T-cell (primary cell): ENCODE measurements around the gene CACNB2. TPM values are rescaled to one million over a fixed set of nuclear protein-coding genes. Genes with fewer than 3 reads are reported as not detected.

Experiments used
- ATAC-seq, 4 experiments: fragments of 200-7000 bp in 3 of 4; fragments of 150-1000 bp in 1 of 4; cut with Tn5 transposase; replicated peaks in 1 of 4; 1 replicate in 3 of 4; 2 replicates in 1 of 4; pipeline ENCODE4 v1.10.0; 2021; ENCODE audit warnings: moderate library complexity in 3 of 4, mild to moderate bottlenecking in 2 of 4, moderate number of reproducible peaks in 1 of 4
- CTCF ChIA-PET, 2 donors: fragments of 300-600 bp; sonication (Branson Sonifier 250); formaldehyde crosslinking; loops; one replicate each; lab custom pipeline; 2022; ENCODE audit warnings: antibody characterized with exemption in 2 of 2; lab: Charles Lee
- POLR2A ChIA-PET, 2 donors: fragments of 300-600 bp; sonication (Branson Sonifier 250); formaldehyde crosslinking; loops; one replicate each; lab custom pipeline; 2022; ENCODE audit warnings: antibody characterized with exemption in 2 of 2; lab: Charles Lee
- DNase-seq, 35 experiments: peaks; one replicate each; pipeline versions ENCODE4 v3.0.0 to v3.0.0-alpha.2; 2013 to 2023
- H3K27ac ChIP-seq: one replicate; pipeline ENCODE4 v1.5.1; 2013; ENCODE audit warnings: low read length
- H3K27me3 ChIP-seq, 2 experiments: replicated peaks in 1 of 2; 1 replicate in 1 of 2; 2 replicates in 1 of 2; pipeline versions ENCODE4 v1.6.1 to v1.7.0; 2013; ENCODE audit warnings: low read length in 1 of 2, mixed read lengths in 1 of 2; ENCODE audit not compliant: control insufficient read depth in 2 of 2, insufficient read depth in 2 of 2; ENCODE audit errors: extremely low read depth in 1 of 2
- H3K36me3 ChIP-seq, 2 donors: 1 replicate in 1 of 2; 2 replicates in 1 of 2; pipeline versions ENCODE4 v1.6.1 to v1.7.0; 2013; ENCODE audit warnings: low read length in 1 of 2; ENCODE audit not compliant: control insufficient read depth in 2 of 2, insufficient read depth in 1 of 2; ENCODE audit errors: extremely low read depth in 1 of 2
- H3K4me1 ChIP-seq, 2 experiments: 1 replicate in 1 of 2; 2 replicates in 1 of 2; pipeline versions ENCODE4 v1.6.1 to v1.7.0; 2013; ENCODE audit warnings: low read length in 2 of 2, mixed read lengths in 1 of 2; ENCODE audit not compliant: insufficient read depth in 2 of 2, control insufficient read depth in 1 of 2; ENCODE audit errors: extremely low read depth in 1 of 2
- H3K4me3 ChIP-seq, 2 donors: 1 replicate in 1 of 2; 2 replicates in 1 of 2; pipeline versions ENCODE4 v1.5.1 to v1.7.0; 2013; ENCODE audit warnings: mild to moderate bottlenecking in 2 of 2, low read length in 1 of 2, moderate library complexity in 1 of 2; ENCODE audit not compliant: control insufficient read depth in 1 of 2; ENCODE audit errors: extremely low read depth in 1 of 2
- H3K9me3 ChIP-seq: 2 replicates; pipeline ENCODE4 v1.7.0; 2013
- H3K27ac Mint-ChIP-seq, 2 donors: one replicate each; pipeline ENCODE4 v1.8.0; 2020 to 2021; ENCODE audit warnings: mild to moderate bottlenecking in 2 of 2, mixed read lengths in 2 of 2
- H3K27me3 Mint-ChIP-seq, 2 donors: one replicate each; pipeline ENCODE4 v1.8.0; 2021 to 2022; ENCODE audit warnings: mixed read lengths in 2 of 2
- H3K36me3 Mint-ChIP-seq: one replicate; pipeline ENCODE4 v1.8.0; 2021; ENCODE audit warnings: mixed read lengths
- H3K4me1 Mint-ChIP-seq, 3 donors: one replicate each; pipeline ENCODE4 v1.8.0; 2020 to 2022; ENCODE audit warnings: mixed read lengths in 3 of 3, mild to moderate bottlenecking in 1 of 3
- H3K4me3 Mint-ChIP-seq, 3 donors: one replicate each; pipeline ENCODE4 v1.8.0; 2020 to 2022; ENCODE audit warnings: mild to moderate bottlenecking in 3 of 3, mixed read lengths in 3 of 3, moderate library complexity in 3 of 3
- H3K9me3 Mint-ChIP-seq, 3 donors: one replicate each; pipeline ENCODE4 v1.8.0; 2020 to 2022; ENCODE audit warnings: mixed read lengths in 3 of 3
- WGBS: methylation state at CpG from one replicate; pipeline ENCODE4 v1.1.5; 2013; ENCODE audit warnings: missing lambda C conversion rate; ENCODE audit not compliant: insufficient coverage; 5-methylcytosine and 5-hydroxymethylcytosine counted together
- total RNA-seq, 35 experiments: library from RNA in 6 of 35; stranded (reverse) in 6 of 35; fragments of 120-200 nt in 1 of 35; gene quantifications; one replicate each; pipeline versions ENCODE4 v1.2.1 to v1.2.4 and lab custom pipeline; 2013 to 2026

Gene CACNB2
- total RNA-seq, 5 donors from 2014 or later (not counting 1 experiment from before 2014, with no cell fraction given): not detected

DNA sequence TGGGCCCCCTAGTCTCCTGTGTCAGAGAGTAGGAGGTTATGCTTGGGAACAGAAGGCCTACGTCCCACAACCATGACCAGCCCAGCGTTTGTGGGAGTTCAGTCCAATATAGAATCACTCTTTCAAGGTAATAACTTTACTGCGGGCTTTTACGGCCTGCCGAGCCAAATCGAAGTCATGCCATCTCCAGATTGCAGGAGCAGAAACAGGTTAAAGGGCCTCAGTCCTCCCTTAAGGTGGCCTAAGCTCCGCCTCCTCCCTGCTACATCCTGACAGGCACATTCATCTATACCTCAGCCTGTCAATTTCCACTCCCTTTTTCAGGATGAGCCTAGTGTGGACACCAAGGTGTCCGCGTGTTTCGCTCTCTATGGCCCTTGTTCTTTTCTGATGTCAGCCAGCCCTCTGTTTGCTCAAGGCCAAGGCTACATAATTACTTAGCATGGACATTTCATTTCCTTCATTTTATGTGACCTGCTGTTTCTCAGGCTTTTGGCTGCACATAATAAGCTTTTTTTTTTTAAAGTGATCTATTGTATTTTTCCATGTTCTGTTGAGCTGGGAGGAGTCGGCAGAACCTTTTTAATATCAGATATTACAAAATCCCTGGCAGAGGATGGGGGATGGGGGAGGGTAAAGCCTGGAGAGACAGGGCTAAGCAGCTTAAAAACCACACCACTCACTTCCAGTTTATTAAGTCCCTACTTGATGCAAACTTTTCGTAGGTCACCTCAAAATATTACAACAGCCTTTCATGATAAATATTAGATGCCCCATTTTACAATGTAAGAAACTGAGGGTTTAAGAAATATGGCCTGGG, 84.6 kb downstream of the CACNB2 start:
- no peaks in the 10 kb centered on the region for H3K36me3 ChIP-seq
- H3K9me3 Mint-ChIP-seq: no peaks in the 10 kb centered on the region
- H3K9me3 ChIP-seq: no peaks in the 10 kb centered on the region
- H3K27ac ChIP-seq: no peak overlapping the region
- H3K27ac Mint-ChIP-seq: no peak overlapping the region
- H3K4me3 ChIP-seq: no peak overlapping the region
- ATAC-seq (no peak), DNase-seq (no peak)
- ChIA-PET CTCF (interaction anchor here in 1 of 2 donors (0.6 to 0.7 kb wide), 2 partner anchors 12 to 541 kb away, joined by 3 read pairs; no protein-coding TSS in a partner anchor), POLR2A (interaction anchor here (0.6 to 0.9 kb wide), 2 partner anchors 27 to 925 kb away, joined by 3 to 5 read pairs; no protein-coding TSS in a partner anchor)
- H3K4me1 Mint-ChIP-seq: no peaks in the 10 kb centered on the region
- H3K36me3 Mint-ChIP-seq: no peaks in the 10 kb centered on the region
- H3K27me3 Mint-ChIP-seq: peaks cover 0 to 10% of the 10 kb centered on the region in 2 donors
- no peaks in the 10 kb centered on the region for H3K4me1 ChIP-seq
- WGBS: 81% methylated on average over 9 of the region's 12 CpGs
- peaks cover 0 to 7% of the 10 kb centered on the region in 2 experiments for H3K27me3 ChIP-seq
- H3K4me3 Mint-ChIP-seq: no peak overlapping the region

DNA sequence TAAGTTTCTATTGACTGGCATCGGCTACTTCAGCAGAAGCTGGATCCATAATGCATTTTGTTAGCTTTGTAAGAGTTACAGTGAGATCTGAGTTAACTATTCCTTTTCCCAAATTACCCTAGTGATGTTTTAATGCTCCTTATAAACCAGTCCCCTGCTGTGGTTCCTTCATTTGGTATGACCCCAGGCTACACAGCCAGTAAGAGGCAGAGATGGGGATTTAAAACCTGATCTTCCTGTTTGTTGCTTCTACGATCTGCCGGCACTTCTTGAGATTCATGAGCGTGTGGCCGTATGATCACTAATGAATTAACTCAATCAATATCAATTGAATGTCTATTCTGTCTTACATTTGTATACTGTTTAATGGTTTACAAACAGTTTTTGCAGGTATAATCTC, 86.1 kb downstream of the CACNB2 start:
- no peak for ATAC-seq
- WGBS: no CpG with 5 or more reads among the region's 5 CpGs
- no peak overlapping the region for H3K27ac Mint-ChIP-seq
- Histone ChIP-seq H3K27ac (no peak overlapping the region), H3K4me3 (no peak overlapping the region), H3K4me1 (no peaks in the 10 kb centered on the region), H3K27me3 (peaks cover 0 to 7% of the 10 kb centered on the region in 2 experiments), H3K36me3 (no peaks in the 10 kb centered on the region), H3K9me3 (no peaks in the 10 kb centered on the region)
- ChIA-PET POLR2A (no interaction called here), CTCF (no interaction called here)
- H3K27me3 Mint-ChIP-seq: peaks cover 0 to 10% of the 10 kb centered on the region in 2 donors
- no peaks in the 10 kb centered on the region for H3K9me3 Mint-ChIP-seq
- no peaks in the 10 kb centered on the region for H3K36me3 Mint-ChIP-seq
- no peak overlapping the region for H3K4me3 Mint-ChIP-seq
- H3K4me1 Mint-ChIP-seq: no peaks in the 10 kb centered on the region
- no peak for DNase-seq

DNA sequence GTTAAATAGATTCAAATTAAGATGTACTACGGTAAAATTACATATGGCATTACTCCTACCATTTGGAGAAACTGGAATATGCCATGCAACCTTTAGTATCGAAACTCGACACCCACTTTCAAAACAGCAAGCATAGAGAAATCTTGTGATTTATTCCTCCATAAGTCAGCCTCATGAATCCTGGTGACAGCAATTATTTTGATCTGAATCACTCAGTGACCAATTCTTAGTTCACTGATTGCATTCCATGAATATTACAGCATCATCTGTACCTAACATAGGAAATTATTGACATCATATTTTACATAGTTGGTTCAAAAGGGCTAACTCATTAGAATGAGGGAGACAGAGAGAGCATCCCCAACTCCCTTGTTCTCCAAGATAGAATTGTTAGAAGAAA, 89.6 kb downstream of the CACNB2 start:
- POLR2A ChIA-PET: no interaction called here
- Histone ChIP-seq H3K4me1 (no peaks in the 10 kb centered on the region), H3K36me3 (no peaks in the 10 kb centered on the region), H3K27ac (no peak overlapping the region), H3K27me3 (peaks cover 0 to 5% of the 10 kb centered on the region in 2 experiments), H3K4me3 (no peak overlapping the region), H3K9me3 (no peaks in the 10 kb centered on the region)
- CTCF ChIA-PET: no interaction called here
- H3K27ac Mint-ChIP-seq: no peak overlapping the region
- no peaks in the 10 kb centered on the region for H3K36me3 Mint-ChIP-seq
- 79% methylated on average over 2 of the region's 3 CpGs for WGBS
- no peaks in the 10 kb centered on the region for H3K4me1 Mint-ChIP-seq
- DNase-seq (no peak), ATAC-seq (no peak)
- peaks cover 5 to 14% of the 10 kb centered on the region in 2 donors for H3K27me3 Mint-ChIP-seq
- peaks cover 0 to 3% (median 0%) of the 10 kb centered on the region in 3 donors for H3K9me3 Mint-ChIP-seq
- no peak overlapping the region for H3K4me3 Mint-ChIP-seq

DNA sequence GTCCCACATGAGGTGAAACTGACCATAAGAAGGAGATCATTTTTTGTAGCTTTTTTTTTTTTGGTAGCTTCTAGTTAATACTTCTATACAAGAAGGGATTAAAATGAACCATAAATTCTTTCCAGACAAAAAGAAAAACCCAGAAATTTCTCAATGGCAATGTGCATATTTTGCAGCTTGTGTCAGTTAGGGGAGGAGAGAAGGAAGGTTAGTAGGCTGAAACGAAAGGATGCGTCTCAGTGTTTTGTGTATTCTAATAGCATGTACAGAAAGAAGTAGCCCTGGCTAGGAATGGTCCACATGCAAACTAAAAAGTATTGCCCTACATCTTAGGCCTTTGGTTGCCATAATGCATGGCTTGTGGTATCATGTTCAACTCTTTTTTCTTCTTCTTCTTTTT, 90.6 kb downstream of the CACNB2 start:
- Mint-ChIP-seq H3K27me3 (peaks cover 5 to 14% of the 10 kb centered on the region in 2 donors), H3K4me1 (no peaks in the 10 kb centered on the region), H3K9me3 (peaks cover 0 to 3% (median 0%) of the 10 kb centered on the region in 3 donors), H3K4me3 (no peak overlapping the region), H3K36me3 (no peaks in the 10 kb centered on the region), H3K27ac (no peak overlapping the region)
- Histone ChIP-seq H3K9me3 (no peaks in the 10 kb centered on the region), H3K4me1 (no peaks in the 10 kb centered on the region), H3K27me3 (peaks cover 0 to 4% of the 10 kb centered on the region in 2 experiments), H3K36me3 (no peaks in the 10 kb centered on the region), H3K4me3 (no peak overlapping the region), H3K27ac (no peak overlapping the region)
- WGBS: 100% methylated on average over 2 of the region's 2 CpGs
- CTCF ChIA-PET: no interaction called here
- POLR2A ChIA-PET: no interaction called here
- DNase-seq (no peak), ATAC-seq (no peak)

DNA sequence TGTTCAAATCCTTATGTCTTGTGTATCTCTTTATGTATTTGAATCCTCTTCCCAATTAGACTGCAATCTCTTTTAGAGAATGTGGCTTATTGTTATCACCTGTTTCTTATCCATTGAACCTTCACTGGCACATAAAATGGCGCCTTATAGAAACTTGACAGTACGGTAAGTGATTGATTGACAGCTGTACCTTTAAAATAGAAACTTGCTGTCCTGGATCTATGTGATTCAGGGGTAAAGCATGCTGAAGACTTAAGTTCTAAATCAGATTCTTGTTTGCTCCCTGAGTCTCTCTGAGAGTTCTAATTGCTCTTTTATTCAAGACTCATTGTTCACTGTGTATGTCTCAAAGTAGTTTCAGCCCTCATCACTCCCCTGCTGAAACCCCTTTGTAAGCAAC, 91.3 kb downstream of the CACNB2 start:
- Histone ChIP-seq H3K27ac (no peak overlapping the region), H3K27me3 (no peaks in the 10 kb centered on the region), H3K36me3 (no peaks in the 10 kb centered on the region), H3K4me1 (no peaks in the 10 kb centered on the region), H3K9me3 (no peaks in the 10 kb centered on the region), H3K4me3 (no peak overlapping the region)
- WGBS: no CpG with 5 or more reads among the region's 2 CpGs
- ChIA-PET CTCF (no interaction called here), POLR2A (no interaction called here)
- no peak for ATAC-seq
- no peaks in the 10 kb centered on the region for H3K4me1 Mint-ChIP-seq
- H3K9me3 Mint-ChIP-seq: peaks cover 0 to 3% (median 0%) of the 10 kb centered on the region in 3 donors
- peaks cover 5 to 13% of the 10 kb centered on the region in 2 donors for H3K27me3 Mint-ChIP-seq
- no peak for DNase-seq
- no peak overlapping the region for H3K4me3 Mint-ChIP-seq
- no peaks in the 10 kb centered on the region for H3K36me3 Mint-ChIP-seq
- H3K27ac Mint-ChIP-seq: no peak overlapping the region

DNA sequence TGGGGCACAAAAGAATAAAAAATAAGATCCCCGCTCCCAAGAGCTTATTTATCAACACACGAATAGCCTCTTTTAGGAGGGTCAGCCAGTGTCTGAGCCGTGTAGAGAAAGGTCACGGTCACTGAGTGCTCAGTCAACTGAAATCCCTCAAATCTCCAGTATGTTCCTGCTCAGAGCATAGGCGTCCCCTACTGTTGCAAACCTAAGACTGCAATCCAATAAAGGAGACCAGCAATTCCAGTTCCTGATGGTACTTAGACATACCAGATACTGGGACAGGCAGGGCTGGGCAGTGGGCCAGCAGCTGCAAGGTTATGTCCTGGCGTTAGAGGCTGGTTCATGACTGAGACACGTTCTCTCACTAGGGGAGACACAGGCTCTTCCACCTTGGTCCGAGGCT, 93.6 kb downstream of the CACNB2 start:
- H3K4me3 ChIP-seq: no peak overlapping the region

More for the DNA sequence above, 93.6 kb downstream of the CACNB2 start:
- DNase-seq (no peak), ATAC-seq (no peak)
- WGBS: 86% methylated on average over 6 of the region's 8 CpGs
- ChIA-PET POLR2A (no interaction called here), CTCF (interaction anchor here in 1 of 2 donors (0.7 kb wide), 1 partner anchor 40 kb away, joined by 3 read pairs; no protein-coding TSS in a partner anchor)
- H3K4me3 Mint-ChIP-seq: no peak overlapping the region
- Histone ChIP-seq H3K4me1 (no peaks in the 10 kb centered on the region), H3K36me3 (no peaks in the 10 kb centered on the region), H3K9me3 (no peaks in the 10 kb centered on the region), H3K27ac (no peak overlapping the region), H3K27me3 (no peaks in the 10 kb centered on the region)
- H3K27ac Mint-ChIP-seq: no peak overlapping the region
- H3K36me3 Mint-ChIP-seq: no peaks in the 10 kb centered on the region
- H3K9me3 Mint-ChIP-seq: peaks cover 0 to 3% (median 0%) of the 10 kb centered on the region in 3 donors
- H3K4me1 Mint-ChIP-seq: no peaks in the 10 kb centered on the region
- peaks cover 5 to 8% of the 10 kb centered on the region in 2 donors for H3K27me3 Mint-ChIP-seq
